Fibroblast of lung (primary cell): Measurements from ENCODE around the gene SNX14.

Experiments
- EZH2 ChIP-seq: IDR thresholded peaks from 2 replicates; pipeline ENCODE4 v1.5.1; 2012; ENCODE audit warnings: low read length, control low read depth, mild to moderate bottlenecking; ENCODE audit errors: missing control alignments
- TF ChIP-seq, protein P1 (sequence below), 2 donors: IDR thresholded peaks in 1 of 2; conservative IDR thresholded peaks in 1 of 2; 1 replicate in 1 of 2; 2 replicates in 1 of 2; pipeline ENCODE4 v1.5.1; 2011 to 2012; ENCODE audit warnings: low read length in 2 of 2, control low read depth in 1 of 2, inconsistent platforms in 1 of 2, low read depth in 1 of 2, mild to moderate bottlenecking in 1 of 2

DNA sequence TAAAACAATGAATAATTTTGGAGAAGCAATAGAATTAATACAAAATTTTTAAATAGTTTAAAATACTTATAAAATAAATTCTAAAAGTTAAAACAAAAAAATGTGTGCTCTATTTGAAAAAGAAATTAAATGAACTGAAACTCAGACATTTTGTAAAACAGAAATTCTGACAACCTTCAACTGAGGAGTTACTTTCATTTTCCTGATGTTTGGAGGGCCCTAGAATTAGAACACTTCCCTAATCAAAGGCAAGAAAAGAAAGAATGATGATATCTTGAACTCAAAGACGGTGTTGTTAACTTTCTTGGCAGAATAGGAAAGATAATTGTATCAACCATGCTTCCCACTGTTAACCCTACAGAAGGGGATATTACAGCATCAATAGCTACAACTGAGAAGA, 27.9 kb downstream of the SNX14 start:
- TF ChIP-seq, protein P1, sequence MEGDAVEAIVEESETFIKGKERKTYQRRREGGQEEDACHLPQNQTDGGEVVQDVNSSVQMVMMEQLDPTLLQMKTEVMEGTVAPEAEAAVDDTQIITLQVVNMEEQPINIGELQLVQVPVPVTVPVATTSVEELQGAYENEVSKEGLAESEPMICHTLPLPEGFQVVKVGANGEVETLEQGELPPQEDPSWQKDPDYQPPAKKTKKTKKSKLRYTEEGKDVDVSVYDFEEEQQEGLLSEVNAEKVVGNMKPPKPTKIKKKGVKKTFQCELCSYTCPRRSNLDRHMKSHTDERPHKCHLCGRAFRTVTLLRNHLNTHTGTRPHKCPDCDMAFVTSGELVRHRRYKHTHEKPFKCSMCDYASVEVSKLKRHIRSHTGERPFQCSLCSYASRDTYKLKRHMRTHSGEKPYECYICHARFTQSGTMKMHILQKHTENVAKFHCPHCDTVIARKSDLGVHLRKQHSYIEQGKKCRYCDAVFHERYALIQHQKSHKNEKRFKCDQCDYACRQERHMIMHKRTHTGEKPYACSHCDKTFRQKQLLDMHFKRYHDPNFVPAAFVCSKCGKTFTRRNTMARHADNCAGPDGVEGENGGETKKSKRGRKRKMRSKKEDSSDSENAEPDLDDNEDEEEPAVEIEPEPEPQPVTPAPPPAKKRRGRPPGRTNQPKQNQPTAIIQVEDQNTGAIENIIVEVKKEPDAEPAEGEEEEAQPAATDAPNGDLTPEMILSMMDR (conservative IDR thresholded peaks at IDR 0.05 in 1 of 2, IDR thresholded peaks at IDR 0.05 in 1 of 2; ENCODE audit: low read depth in 1 of 2, low read length in 2 of 2): no peak
- TF ChIP-seq EZH2: no peak
